ENCODE measurements around the gene RBM38.

RBM38 gene

DNA sequence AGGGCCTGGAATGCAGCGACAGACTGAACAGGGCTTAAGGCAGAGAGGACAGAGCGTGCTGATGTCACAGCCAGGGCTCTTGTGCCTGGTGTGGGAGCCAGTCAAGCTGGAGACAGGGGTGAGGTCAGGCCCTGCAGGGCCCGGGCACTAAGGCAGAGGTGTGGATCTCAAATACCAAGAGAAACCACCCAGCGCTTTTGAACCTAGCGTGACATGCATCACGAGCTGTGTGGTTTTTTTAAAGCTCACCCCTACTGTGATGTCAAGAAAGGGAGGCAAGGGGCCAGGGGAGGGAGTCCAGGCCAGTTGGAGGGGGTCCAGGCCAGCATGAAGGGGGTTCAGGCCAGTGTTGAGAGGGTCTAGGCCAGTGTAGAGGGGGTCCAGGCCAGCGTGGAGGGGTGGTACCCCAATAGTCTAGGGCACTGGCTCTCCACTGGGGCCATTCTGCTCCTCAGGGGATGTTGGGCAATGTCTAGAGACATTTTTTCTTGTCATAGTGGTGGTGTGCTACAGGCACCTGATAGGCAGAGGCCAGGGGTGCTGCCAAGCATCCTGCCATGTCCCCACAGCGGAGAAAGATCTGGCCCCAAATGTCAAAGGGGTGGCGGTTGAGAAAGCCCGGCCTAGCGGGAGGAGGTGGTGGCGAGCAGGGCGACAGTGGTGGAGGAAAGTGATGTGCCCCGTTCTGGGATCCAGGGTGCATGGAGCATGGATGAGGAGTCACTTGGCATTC, 42.6 kb downstream of the RBM38 start:
- H3K4me3 ChIP-seq (ENCODE audit: low read depth, low read length): no peak overlapping the region

GRCh38 chr20:57434390-57434700, 43.1 kb downstream of the RBM38 start:
- no peak overlapping the region for H3K4me3 ChIP-seq (ENCODE audit: low read depth, low read length)

- no peak overlapping the region for H3K4me3 ChIP-seq (ENCODE audit: low read depth, low read length)
Measured at GRCh38 chr20:57435105-57435497, 43.9 kb downstream of the RBM38 start.

DNA sequence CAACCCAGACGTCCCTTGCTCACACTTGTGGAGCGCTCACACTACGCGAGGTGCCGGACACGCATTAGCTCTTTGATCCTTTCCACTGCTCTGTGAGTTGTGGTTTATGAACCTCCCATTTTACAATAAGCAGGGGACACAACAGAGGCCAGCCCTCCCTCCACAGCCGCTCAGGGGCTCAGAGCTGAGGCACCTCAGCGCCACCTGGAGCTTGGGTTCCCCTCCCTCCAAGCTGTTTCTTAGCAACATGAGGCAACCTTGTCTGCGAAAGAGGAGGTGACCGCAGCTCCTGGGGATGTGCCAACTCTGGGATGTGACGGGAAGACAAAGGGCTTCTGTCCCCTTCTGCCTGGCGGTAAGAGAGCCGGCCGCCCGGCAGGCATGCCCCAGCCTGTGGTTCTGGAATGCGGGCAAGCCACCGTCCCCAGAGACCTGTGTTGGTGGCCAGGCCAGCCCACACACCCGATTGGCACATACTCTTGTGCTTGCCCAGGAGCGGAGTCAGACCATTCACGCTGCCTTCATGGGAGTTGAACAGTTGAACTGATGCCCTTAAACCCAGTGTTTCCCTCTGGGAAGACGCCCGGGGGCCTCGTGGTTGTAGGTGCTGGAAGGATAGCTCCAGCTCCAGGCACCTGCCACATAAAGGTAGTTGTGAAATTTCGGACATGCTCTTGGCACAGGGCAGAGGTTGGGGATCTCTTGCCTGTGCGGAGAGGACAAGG, 44.5 kb downstream of the RBM38 start:
- no peak overlapping the region for H3K4me3 ChIP-seq (ENCODE audit: low read depth, low read length)

GRCh38 chr20:57436223-57436545, 45.0 kb downstream of the RBM38 start:
- no peak overlapping the region for H3K4me3 ChIP-seq (ENCODE audit: low read depth, low read length)

- no peak overlapping the region for H3K4me3 ChIP-seq (ENCODE audit: low read depth, low read length)
Measured at GRCh38 chr20:57437267-57437666, 46.1 kb downstream of the RBM38 start.

DNA sequence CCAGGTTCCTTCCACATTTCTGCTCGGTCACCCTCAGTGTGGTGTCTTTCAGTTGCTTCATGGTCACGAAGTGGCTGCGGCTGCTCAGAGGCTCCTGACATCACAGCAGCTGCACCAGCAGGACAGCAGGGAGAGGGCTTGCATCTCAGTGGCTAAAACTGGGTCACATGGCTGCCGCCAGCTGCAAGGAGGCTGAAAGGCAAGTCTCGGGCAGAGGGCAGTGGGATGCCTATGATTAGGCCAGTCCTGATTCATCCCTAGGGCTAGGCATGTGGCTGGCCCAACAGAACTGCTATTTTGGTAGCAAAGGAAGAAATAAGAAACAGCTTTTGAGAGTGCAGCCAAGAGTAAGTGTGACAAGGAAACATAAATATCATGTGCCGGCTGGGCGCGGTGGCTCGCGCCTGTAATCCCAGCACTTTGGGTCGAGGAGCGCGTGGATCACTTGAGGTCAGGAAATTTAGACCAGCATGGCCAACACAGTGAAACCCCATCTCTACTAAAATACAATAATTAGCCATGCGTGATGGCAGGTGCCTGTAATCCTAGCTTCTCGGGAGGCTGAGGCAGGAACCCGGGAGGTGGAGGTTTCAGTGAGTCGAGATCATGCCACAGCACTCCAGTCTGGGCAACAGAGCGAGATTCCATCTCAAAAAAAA, 46.6 kb downstream of the RBM38 start:
- no peak overlapping the region for H3K4me3 ChIP-seq (ENCODE audit: low read depth, low read length)

DNA sequence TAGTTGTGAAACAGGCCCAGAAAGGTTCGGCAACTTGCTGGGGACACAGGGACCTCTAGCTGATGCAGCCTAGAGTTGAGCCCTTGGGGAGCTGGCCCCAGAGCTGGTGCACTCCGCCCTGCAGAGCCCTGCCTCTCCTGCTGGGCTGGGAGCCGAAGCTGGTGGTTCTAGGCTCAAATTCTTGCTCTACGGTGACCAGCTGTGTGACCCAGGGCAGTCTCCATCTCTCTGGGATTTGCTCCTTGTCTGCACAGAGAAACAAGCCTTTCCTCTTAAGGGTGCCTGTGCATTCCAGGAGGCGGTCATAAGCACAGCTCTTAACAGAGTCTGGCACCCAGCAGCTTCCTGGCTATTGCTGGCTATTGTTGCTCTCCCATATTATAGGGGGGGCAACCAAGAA, 47.4 kb downstream of the RBM38 start:
- H3K4me3 ChIP-seq (ENCODE audit: low read depth, low read length): no peak overlapping the region

- no peak overlapping the region for H3K4me3 ChIP-seq (ENCODE audit: low read depth, low read length)
Measured at GRCh38 chr20:57439432-57439831, 48.2 kb downstream of the RBM38 start.

GRCh38 chr20:57439993-57440392, 48.8 kb downstream of the RBM38 start:
- no peak overlapping the region for H3K4me3 ChIP-seq (ENCODE audit: low read depth, low read length)

DNA sequence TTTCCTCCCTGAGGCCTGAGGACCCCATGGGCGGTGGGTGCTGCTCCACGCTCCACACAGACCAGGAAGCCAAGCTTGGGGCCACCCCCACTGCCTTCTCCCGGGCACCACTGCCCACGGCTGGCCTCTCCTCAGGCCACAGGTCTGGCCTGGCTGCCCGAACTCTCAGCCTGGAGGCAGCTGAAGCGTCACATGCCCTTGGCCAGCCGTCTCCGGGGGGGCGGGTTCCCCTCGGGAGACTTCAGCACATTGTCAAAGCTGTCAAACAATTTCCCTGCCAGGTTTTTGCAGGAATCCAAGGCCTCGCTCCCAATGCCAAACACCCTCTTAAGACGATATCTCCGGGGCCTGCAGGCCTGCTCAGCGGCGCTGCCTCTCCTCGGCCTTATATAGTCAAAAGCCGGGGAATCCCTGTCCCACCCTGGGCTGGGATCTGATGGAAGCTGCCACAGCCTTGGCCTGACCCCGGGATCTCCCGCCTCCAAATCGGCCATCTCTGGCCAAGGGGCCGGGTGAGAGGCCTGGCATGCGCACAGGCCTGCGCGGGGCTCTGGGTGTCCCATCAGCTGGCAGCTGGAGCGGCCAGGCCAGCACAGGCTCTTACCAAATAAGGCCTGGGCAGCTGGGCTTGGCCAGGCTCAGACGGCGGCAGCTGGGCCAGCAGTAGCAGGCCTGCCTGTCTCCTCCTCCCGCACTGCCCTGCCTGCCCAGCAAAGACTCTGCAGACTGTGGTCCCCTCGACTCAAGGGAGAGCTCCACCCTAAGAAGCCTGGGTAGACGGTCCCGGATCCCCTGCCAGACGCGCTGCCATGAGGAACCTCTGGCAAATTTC, 49.7 kb downstream of the RBM38 start:
- no peak overlapping the region for H3K4me3 ChIP-seq (ENCODE audit: low read depth, low read length)

DNA sequence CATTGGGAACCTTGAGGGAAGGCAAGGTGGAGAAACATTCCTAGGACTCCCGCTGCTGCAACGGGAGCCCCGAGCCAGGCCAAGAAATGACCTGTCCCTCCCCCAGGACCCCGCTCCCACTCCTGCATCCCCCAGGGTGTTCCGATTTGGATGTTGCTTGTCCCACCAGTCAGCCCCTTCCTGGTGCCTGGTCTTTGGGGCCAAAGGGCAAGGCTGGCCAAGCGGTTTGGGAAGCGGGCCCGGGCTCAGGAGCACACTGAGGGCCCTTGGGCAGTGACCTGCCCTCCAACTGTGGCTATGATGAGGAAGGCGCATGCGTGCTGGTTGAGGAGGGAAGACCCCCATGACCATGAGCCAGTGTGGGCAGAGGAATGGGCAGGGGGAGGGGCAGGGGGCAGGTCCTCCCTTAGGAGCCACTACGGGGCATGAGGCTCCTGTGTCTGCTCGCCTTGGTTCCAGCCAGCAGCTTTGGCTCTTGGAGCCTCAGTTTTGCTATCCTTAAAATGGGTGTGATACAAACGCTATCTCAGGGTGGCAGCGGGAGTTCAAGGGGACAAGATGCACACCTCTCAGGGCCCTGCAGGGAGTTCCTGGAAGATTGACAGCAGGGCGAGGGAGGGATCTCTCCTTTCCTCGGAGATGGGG, 50.4 kb downstream of the RBM38 start:
- no peak overlapping the region for H3K4me3 ChIP-seq (ENCODE audit: low read depth, low read length)

DNA sequence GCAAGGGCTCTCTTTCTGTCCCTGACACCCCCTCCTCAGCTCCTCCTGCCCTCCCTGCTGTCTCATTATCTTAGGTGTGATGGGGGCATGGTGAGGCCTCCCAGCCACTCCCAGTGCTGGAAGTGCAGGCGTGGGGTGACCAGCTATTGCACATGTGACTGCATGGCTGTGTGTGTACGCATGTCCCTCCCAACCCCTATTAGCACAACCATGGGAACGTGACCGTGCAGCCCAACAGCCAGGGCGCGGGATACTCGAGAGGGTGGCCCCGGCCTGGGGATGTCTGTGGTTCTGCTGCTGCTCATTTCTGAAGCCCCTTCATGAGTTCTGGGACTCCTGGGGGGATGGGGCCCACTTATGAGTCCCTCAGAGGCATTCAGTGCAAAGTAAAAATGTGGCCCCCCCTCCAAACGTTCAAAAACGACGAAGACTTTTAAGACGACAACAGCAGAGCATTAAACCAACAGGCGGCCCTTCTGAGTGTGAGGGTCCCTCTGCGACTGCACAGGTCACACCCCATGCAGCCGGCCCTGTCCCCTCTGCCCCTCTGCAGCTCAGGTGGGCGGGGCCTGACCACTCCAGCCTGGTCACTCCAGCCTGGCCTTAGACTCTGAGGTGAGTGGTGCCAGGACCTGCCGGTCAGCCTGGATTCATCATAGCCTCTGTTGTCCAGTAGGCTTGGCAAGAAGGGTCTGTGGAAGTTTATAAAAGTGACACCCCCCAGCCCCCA, 51.1 kb downstream of the RBM38 start:
- no peak overlapping the region for H3K4me3 ChIP-seq (ENCODE audit: low read depth, low read length)

DNA sequence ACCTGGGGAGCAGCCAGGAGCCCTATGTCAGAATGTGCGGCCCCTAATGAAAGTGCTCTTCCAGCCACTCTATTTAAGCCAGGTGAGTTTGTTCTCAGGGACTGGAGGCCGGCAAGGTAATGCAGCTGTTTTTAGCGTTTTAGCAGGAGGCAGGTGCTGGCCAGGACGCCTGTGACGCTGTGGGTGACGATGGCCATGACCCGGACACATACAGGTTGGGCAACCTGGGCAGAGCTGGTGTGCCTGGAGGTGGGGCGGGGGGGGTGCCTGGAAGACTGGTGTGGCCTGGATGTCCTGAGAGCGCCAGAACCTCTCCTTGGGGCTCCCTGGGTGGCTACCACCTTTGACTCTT, 51.7 kb downstream of the RBM38 start:
- H3K4me3 ChIP-seq (ENCODE audit: low read depth, low read length): no peak overlapping the region

DNA sequence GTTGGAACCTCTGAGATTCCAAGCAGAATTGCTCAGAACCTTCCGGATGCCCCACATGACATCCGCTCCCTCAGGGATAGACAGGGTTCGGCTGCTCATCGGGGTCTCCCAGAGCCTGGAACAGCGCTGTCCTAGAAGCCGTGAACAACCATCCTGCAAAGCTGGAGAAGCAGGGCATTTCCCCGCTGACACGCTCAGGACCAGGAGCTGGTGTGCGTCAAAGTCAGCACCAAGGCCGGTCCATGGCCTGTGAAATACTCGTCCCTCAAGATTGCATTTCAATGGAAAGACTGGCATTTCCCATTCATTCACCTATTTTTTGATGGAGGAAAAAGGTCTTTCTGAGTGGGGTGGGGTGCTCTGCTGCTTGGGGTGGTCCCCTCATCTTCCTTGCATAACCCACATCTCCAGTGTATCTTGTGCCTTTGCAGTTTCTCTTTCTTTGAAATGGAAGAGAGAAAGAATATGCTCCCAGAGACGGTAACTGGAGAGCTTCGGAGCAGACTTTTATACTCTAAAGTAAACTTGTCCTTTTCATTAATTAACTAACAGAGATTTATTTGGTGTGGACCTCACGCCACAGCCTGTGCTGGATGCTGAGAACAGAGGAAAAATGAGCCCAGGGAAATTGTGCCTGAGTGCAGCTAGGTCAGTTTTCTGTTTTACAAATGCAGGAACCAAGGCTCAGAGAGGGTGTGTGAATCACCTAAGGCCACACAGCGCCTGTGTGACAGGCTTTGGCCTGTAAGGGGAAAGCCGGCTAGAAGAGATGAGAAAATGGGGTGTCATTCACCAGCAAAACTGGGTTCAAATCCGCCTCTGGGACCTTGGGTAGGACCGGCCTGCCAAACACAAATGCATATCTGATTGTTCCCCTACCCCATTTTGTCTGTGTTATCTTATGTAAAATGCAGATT, 52.4 kb downstream of the RBM38 start:
- no peak overlapping the region for H3K4me3 ChIP-seq (ENCODE audit: low read depth, low read length)

- H3K4me3 ChIP-seq (ENCODE audit: low read depth, low read length): no peak overlapping the region
Measured at GRCh38 chr20:57444394-57445048, 53.3 kb downstream of the RBM38 start.

DNA sequence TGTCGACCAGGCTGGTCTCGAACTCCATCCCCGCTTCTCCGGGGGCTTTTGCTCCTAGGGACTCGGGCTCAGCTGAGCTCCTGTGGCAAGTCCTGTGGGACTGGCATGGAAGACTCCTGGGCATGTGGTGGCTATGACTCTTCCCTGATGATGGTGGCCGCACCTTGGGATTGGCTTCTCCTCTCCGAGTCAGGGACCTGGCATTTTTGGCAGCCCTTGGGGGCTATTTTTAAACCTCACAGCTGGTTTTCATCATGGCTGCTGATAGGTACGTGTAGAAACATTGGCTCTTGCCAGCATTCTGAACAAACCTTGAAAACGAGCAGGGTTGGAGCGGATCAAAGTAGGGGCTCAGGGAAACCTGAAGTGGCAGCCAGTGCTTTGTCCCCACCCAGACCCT, 54.1 kb downstream of the RBM38 start:
- no peak overlapping the region for H3K4me3 ChIP-seq (ENCODE audit: low read depth, low read length)

DNA sequence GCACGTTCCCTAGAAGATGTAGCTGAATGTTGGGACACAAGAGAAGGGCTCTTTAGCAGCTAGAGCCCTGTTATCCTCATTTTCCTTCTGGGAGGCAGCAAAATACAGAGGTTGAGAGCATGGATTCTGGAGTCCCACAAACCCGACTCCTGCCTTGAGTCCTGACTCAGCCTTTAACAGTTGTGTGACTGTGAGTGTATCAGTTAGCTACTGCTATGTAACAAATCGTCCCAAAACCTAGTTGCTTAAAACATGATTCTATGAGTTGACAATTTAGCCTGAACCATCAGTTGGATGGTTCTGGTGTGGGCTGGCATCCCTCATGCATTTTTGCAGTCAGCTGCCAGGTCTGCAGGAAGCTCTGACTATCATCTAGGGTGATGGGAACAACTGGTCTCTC, 54.6 kb downstream of the RBM38 start:
- no peak overlapping the region for H3K4me3 ChIP-seq (ENCODE audit: low read depth, low read length)

DNA sequence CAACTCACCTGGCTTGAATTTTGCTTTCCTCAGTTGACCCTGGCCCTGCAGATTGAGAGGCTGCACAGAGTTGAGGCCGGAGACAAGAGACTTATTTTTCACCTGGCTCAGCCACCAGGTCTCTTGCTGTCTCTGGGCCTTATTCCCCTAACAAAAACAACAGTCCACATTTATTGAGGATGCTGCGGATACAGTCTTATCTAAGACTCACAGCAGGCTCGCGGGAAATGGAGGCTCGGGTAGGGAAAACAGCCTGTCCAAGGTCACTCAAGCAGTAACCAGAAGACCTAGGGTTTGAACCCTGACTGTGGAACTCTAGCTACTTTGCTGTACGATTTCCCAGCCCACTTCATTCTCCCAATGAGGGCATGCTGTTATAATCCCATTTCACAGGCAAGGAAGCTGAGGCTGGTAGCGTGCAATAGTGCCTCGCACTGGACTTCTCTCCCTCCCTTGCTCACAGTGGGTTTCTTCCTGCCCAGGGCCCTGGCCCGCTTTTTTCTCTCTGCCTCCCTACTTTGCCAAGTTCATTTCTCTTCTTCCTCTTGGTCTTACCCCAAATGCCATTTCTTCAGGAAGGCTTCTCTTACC, 57.7 kb downstream of the RBM38 start:
- no peak overlapping the region for H3K4me3 ChIP-seq (ENCODE audit: low read depth, low read length)

Data from iPS-11a (cell line).